GM12878 (cell line): ENCODE data around the gene DHRS12. TPM values are rescaled to one million over a fixed set of nuclear protein-coding genes. Genes with fewer than 3 reads are reported as not detected.

ENCODE experiments used
- CBX5 ChIP-seq: sonication (generic); IDR thresholded peaks from 2 replicates; pipeline ENCODE4 v1.6.1; 2016; ENCODE audit warnings: low read depth, moderate library complexity, mild to moderate bottlenecking, inconsistent platforms
- CREM ChIP-seq: IDR thresholded peaks from 2 replicates; pipeline ENCODE4 v1.6.1; 2014; ENCODE audit warnings: antibody characterized with exemption, low read depth
- EGR1 ChIP-seq, 2 experiments: IDR thresholded peaks; 1 replicate in 1 of 2; 2 replicates in 1 of 2; pipeline ENCODE4 v1.6.1; 2011 to 2012; ENCODE audit warnings: low read depth in 2 of 2, low read length in 2 of 2, borderline replicate concordance in 1 of 2, mild to moderate bottlenecking in 1 of 2, moderate library complexity in 1 of 2
- FOS ChIP-seq: IDR thresholded peaks from 3 replicates; pipeline ENCODE4 v1.6.1; 2011; ENCODE audit warnings: borderline replicate concordance; ENCODE audit not compliant: insufficient read length; ENCODE audit errors: extremely low read depth
- GATAD2B ChIP-seq: fragments of 450-650 bp; conservative IDR thresholded peaks from 2 replicates; pipeline ENCODE4 v1.6.1; 2017; ENCODE audit warnings: low read depth, mild to moderate bottlenecking, moderate library complexity
- KDM1A ChIP-seq: fragments of 200-600 bp; sonication (generic); IDR thresholded peaks from 2 replicates; pipeline ENCODE4 v1.6.1; 2016; ENCODE audit warnings: borderline replicate concordance
- MEF2B ChIP-seq: fragments of 450-650 bp; IDR thresholded peaks from 2 replicates; pipeline ENCODE4 v1.6.1; 2018; ENCODE audit warnings: mild to moderate bottlenecking, moderate library complexity; ENCODE audit not compliant: partially characterized antibody, poor library complexity, severe bottlenecking
- MTA2 ChIP-seq: fragments of 450-650 bp; IDR thresholded peaks from 2 replicates; pipeline ENCODE4 v1.6.1; 2016; ENCODE audit warnings: low read depth, mild to moderate bottlenecking, moderate library complexity
- NFIC ChIP-seq: IDR thresholded peaks from 2 replicates; pipeline ENCODE4 v1.6.1; 2012; ENCODE audit warnings: low read depth, mild to moderate bottlenecking, inconsistent platforms, low read length, moderate library complexity
- NFYB ChIP-seq: IDR thresholded peaks from 2 replicates; pipeline ENCODE4 v1.6.1; 2011; ENCODE audit warnings: low read depth, mild to moderate bottlenecking, low read length, improper control_type of control experiment, moderate library complexity; ENCODE audit not compliant: insufficient read depth
- NR2F1 ChIP-seq: fragments of 450-650 bp; conservative IDR thresholded peaks from 2 replicates; pipeline ENCODE4 v1.6.1; 2017; ENCODE audit warnings: mild to moderate bottlenecking
- RB1 ChIP-seq: fragments of 450-650 bp; formaldehyde crosslinking; IDR thresholded peaks from 2 replicates; pipeline ENCODE4 v1.6.1; 2017; ENCODE audit warnings: mild to moderate bottlenecking, borderline replicate concordance
- RBBP5 ChIP-seq: fragments of 200-600 bp; sonication (generic); conservative IDR thresholded peaks from 2 replicates; pipeline ENCODE4 v1.6.1; 2016
- RELA ChIP-seq: fragments of 450-650 bp; IDR thresholded peaks from 2 replicates; pipeline ENCODE4 v1.8.0; 2014; ENCODE audit warnings: borderline replicate concordance; ENCODE audit not compliant: partially characterized antibody
- SIN3A ChIP-seq: IDR thresholded peaks from 2 replicates; pipeline ENCODE4 v1.6.1; 2012; ENCODE audit warnings: low read depth, low read length, improper control_type of control experiment
- TCF3 ChIP-seq: IDR thresholded peaks from 2 replicates; pipeline ENCODE4 v1.6.1; 2012; ENCODE audit warnings: low read depth, mild to moderate bottlenecking, low read length, borderline replicate concordance; ENCODE audit not compliant: insufficient read depth
- YY1 ChIP-seq: IDR thresholded peaks from 2 replicates; pipeline ENCODE4 v1.6.1; 2011; ENCODE audit warnings: low read depth, mild to moderate bottlenecking, low read length
- ZBTB33 ChIP-seq: fragments of 450-650 bp; IDR thresholded peaks from 2 replicates; pipeline ENCODE4 v1.6.1; 2017; ENCODE audit warnings: mild to moderate bottlenecking
- ZNF384 ChIP-seq: IDR thresholded peaks from 2 replicates; pipeline ENCODE4 v1.6.1; 2012; ENCODE audit warnings: low read depth, mild to moderate bottlenecking, low read length, improper control_type of control experiment, borderline replicate concordance
- ZZZ3 ChIP-seq: IDR thresholded peaks from 2 replicates; pipeline ENCODE4 v1.6.1; 2011; ENCODE audit warnings: low read depth; ENCODE audit not compliant: control insufficient read depth, insufficient read length
- polyA plus RNA-seq, 11 experiments: library from polyadenylated mRNA; depleted of rRNA in 4 of 11; unstranded in 6 of 11; stranded (reverse) in 5 of 11; fragments of >200 nt; fragmentation: Nextera tagmentation in 4 of 11; fragmentation: Illumina TruSeq in 1 of 11; extraction: Ambion mirVana in 4 of 11; extraction: Trizol in 1 of 11; gene quantifications; 1 replicate in 1 of 11; 2 replicates in 10 of 11; pipeline versions ENCODE4 v1.2.1 to v1.2.3, GENCODE V29; 2011 to 2016; ENCODE audit warnings: inconsistent platforms in 2 of 11, missing spikeins in 2 of 11, low read depth in 1 of 11
- total RNA-seq, 4 experiments: library from RNA; depleted of rRNA in 3 of 4; stranded (reverse); fragments of >200 nt in 3 of 4; fragmentation: Illumina TruSeq in 1 of 4; extraction: Trizol in 1 of 4; gene quantifications; 2 replicates each; pipeline versions ENCODE4 v1.2.1 to v1.2.3, GENCODE V29; 2013 to 2021
- TF ChIP-seq, protein P1 (sequence below): IDR thresholded peaks from 2 replicates; pipeline ENCODE4 v1.6.1; 2011; ENCODE audit warnings: borderline replicate concordance, low read depth, mild to moderate bottlenecking, moderate library complexity, low read length; ENCODE audit not compliant: insufficient read depth, poor library complexity, severe bottlenecking
- TF ChIP-seq, protein P2 (sequence below): fragments of 450-650 bp; IDR thresholded peaks from 2 replicates; pipeline ENCODE4 v1.6.1; 2016; ENCODE audit warnings: mild to moderate bottlenecking
- TF ChIP-seq, protein P3 (sequence below): fragments of 450-650 bp; IDR thresholded peaks from 2 replicates; pipeline ENCODE4 v1.6.1; 2017; ENCODE audit warnings: mild to moderate bottlenecking, low read depth, inconsistent platforms; ENCODE audit not compliant: poor library complexity, severe bottlenecking

Gene DHRS12
- total and polyA plus RNA-seq, 10 of the 15 experiments (the other 5 are each of a cell fraction or from before 2014, with no cell fraction given), result 2.9 to 11.3 (median 8.2) TPM

DNA sequence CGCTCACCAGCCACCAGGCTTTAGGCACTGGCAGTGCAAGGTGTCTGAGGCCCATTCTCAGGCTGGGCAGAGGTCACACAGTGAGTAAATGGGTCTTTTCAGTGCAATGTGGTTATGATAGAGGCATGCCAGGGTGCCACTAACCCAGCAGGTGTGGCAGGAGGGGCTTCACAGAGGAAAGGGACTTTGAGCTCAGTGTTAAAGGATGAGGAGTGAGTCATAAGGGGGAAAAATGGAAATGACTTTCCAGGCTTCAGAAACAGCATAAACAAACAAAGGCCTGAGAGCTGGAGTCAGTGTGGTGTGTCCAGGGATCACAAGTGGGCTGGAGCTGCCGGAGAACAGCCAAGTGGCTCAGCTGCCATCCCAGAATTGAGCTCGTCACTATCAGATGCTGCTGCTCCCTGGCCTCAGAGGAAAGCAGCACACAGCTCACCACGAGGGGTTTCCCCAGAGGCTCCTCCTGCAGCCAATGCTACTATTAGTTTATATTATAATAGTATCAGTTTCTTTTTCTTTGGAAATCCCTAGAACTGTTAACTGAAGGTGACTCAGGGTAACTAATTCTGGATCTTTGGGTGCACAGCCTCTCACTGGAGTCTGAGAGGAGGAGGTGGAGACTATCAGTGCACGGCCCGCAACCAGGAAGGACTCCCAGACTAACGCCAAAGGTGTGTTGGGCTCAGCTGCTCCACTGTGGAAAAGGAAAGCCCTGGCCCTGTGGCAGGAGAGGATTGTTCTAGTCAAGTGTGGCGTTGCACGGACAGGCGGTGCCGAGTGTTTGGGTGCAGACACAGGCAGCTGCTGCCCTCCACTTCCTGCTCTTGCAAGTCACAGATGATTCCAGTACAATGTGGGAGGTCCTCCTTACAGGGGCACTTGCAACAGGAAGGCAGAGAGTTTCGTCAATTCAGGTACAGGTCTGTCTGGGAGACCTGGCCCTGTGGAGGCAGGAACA is 39.5 kb downstream of the DHRS12 start (continued):
- TF ChIP-seq, protein P1, sequence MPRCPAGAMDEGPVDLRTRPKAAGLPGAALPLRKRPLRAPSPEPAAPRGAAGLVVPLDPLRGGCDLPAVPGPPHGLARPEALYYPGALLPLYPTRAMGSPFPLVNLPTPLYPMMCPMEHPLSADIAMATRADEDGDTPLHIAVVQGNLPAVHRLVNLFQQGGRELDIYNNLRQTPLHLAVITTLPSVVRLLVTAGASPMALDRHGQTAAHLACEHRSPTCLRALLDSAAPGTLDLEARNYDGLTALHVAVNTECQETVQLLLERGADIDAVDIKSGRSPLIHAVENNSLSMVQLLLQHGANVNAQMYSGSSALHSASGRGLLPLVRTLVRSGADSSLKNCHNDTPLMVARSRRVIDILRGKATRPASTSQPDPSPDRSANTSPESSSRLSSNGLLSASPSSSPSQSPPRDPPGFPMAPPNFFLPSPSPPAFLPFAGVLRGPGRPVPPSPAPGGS, result no peak
- no peak; the same call in 1 of the 2 replicates for TF ChIP-seq MTA2
- TF ChIP-seq GATAD2B, result no peak; the same call in 1 of the 2 replicates
- no peak for TF ChIP-seq ZNF384
- 0 out of 2 replicates have a peak, but pooled peaks have one; percentile 6 for TF ChIP-seq YY1
- TF ChIP-seq RB1, result no peak
- TF ChIP-seq, protein P2, sequence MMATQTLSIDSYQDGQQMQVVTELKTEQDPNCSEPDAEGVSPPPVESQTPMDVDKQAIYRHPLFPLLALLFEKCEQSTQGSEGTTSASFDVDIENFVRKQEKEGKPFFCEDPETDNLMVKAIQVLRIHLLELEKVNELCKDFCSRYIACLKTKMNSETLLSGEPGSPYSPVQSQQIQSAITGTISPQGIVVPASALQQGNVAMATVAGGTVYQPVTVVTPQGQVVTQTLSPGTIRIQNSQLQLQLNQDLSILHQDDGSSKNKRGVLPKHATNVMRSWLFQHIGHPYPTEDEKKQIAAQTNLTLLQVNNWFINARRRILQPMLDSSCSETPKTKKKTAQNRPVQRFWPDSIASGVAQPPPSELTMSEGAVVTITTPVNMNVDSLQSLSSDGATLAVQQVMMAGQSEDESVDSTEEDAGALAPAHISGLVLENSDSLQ, result no peak
- no peak for TF ChIP-seq EGR1 (IDR thresholded peaks at IDR 0.05; ENCODE audit: borderline replicate concordance in 1 of 2, low read depth in 2 of 2, low read length in 2 of 2)
- TF ChIP-seq NFIC, result peak; percentile 50; the same call in 1 of the 2 replicates
- TF ChIP-seq NFYB, result no peak
- TF ChIP-seq KDM1A, result no peak
- TF ChIP-seq NR2F1, result peak; percentile 53
- no peak for TF ChIP-seq SIN3A
- TF ChIP-seq RBBP5, result no peak; the same call in 1 of the 2 replicates
- TF ChIP-seq, protein P3, sequence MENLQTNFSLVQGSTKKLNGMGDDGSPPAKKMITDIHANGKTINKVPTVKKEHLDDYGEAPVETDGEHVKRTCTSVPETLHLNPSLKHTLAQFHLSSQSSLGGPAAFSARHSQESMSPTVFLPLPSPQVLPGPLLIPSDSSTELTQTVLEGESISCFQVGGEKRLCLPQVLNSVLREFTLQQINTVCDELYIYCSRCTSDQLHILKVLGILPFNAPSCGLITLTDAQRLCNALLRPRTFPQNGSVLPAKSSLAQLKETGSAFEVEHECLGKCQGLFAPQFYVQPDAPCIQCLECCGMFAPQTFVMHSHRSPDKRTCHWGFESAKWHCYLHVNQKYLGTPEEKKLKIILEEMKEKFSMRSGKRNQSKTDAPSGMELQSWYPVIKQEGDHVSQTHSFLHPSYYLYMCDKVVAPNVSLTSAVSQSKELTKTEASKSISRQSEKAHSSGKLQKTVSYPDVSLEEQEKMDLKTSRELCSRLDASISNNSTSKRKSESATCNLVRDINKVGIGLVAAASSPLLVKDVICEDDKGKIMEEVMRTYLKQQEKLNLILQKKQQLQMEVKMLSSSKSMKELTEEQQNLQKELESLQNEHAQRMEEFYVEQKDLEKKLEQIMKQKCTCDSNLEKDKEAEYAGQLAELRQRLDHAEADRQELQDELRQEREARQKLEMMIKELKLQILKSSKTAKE, result no peak
- no peak for TF ChIP-seq CBX5
- no peak for TF ChIP-seq TCF3
- TF ChIP-seq RELA, result peak; percentile 1
- TF ChIP-seq MEF2B, result peak; percentile 17
- TF ChIP-seq ZBTB33, result no peak
- TF ChIP-seq ZZZ3, result no peak
- no peak for TF ChIP-seq FOS
- TF ChIP-seq CREM, result no peak; the same call in 1 of the 2 replicates
